ENCODE results near the gene FSTL5. TPM values are rescaled to one million over a fixed set of nuclear protein-coding genes. Genes with fewer than 3 reads are reported as not detected.

Gene FSTL5
- total RNA-seq: 0.18 TPM in 1 of 2 replicates, not detected in the other

DNA sequence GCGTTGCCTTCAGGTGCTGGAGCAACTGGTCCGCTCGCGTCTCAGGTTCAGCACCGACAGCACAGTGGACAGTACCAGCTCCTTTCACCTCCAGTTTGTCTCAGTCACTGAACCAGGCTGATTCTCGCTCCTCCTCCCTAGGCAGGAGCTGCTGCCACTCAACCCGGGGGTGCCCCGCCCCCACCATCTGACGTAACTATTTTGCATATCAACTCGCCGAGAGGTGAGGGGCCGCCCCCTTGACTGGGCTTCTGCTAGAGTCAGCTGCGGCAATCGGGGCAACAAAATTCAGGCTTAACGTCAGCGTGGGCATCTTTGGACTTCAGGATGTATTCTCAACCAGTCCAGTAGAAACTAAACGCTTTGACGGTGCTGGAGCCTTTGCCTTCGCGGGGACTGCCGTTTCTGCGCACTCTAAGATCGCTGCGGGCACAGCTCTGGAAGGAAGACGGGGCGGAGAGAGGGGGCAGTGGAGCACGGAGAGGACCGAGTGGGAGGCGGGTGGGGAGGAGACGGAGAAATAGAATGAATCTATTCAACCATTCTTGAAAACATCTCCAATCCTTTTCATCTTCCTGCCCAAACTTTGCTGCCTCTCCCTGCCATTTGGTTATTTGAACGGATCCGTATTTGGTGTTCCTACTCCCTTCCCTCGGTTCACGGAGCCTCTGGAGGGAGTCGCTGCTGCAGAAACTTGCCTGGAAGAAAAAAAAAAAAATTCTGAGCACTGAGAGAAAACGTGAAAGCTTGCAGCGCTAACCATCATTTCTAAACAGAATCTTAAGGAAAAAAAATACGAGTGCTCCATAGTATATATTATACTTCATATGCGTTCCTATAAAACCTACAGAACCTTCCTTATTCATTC is at the start of gene FSTL5:
TSS of gene FSTL5 (minus strand) at position 109 of the 868 bp plus-strand sequence. CDS start 52,604 bp downstream, outside the sequence.

Data from endothelial cell of coronary artery (primary cell).